NCI-H1105 (cell line): ENCODE measurements around the gene PAF1.

Experiments
- DNase-seq: peaks from one replicate; lab custom pipeline; 2025; lab: John Stamatoyannopoulos, UW

The PAF1 gene

DNA sequence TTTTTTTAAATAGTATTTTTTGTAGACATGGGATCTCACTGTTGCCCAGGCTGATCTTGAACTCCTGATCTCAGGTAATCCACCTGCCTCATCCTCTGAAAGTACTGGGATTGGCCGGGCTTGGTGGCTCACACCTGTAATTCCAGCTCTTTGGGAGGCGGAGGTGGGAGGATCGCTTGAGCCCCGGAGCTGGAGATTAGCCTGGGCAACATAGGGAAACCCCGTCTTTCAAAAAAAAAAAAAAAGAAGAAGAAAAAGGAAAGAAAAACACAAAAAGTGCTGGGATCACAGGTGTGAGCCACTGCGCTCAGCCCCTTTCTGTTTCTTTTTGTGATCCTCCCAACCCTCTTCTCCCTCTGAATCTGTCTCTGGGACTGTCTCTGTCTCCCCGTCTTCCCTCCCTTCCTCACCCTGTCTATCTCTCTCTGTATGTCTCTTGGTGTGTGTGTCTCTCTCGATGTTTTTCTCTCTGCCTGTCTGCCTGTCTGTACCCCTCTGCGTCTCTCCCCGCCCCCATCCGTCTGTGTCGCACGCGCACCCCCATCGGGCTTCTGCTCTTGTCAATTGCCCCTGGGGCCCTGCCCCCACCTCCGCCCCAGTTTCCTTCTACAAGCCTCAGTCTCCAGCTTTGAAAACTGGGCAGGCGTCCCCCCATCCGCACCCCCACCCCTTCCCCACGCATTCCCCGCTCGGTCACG is 15.2 kb upstream of the PAF1 start:
- DNase-seq, result no peak

DNA sequence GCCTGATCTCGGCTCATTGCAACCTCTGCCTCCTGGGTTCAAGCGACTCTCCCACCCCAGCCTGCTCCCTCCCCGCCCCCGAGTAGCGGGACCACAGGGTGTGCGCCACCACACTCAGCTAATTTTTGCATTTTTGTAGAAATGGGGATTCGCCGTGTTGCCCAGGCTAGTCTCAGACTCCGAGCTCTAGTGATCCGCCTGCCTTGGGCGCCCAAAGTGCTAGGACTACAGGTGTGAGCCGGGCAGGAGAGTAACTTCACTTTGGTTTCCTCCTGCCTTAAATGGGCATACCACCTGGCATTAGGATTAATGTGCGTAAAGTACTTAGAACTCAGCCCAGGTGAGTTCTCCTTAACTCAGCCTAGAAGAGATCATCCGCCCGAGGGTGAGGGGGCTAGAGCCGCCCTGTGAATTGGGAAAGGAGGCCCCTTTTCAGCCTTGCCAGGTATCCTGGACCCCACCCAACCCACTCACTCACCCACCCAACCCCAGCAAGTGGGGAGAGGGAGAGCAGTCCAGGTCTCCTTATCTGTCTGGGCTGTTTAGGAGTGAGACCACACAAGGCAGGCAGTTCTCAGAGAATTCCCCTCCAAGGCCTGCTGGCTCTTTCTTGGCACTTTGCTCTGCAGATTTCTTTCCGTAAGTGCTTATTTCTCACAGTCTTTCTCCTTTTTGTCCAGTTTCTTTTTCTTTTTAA is 14.5 kb upstream of the PAF1 start:
- no peak for DNase-seq

DNA sequence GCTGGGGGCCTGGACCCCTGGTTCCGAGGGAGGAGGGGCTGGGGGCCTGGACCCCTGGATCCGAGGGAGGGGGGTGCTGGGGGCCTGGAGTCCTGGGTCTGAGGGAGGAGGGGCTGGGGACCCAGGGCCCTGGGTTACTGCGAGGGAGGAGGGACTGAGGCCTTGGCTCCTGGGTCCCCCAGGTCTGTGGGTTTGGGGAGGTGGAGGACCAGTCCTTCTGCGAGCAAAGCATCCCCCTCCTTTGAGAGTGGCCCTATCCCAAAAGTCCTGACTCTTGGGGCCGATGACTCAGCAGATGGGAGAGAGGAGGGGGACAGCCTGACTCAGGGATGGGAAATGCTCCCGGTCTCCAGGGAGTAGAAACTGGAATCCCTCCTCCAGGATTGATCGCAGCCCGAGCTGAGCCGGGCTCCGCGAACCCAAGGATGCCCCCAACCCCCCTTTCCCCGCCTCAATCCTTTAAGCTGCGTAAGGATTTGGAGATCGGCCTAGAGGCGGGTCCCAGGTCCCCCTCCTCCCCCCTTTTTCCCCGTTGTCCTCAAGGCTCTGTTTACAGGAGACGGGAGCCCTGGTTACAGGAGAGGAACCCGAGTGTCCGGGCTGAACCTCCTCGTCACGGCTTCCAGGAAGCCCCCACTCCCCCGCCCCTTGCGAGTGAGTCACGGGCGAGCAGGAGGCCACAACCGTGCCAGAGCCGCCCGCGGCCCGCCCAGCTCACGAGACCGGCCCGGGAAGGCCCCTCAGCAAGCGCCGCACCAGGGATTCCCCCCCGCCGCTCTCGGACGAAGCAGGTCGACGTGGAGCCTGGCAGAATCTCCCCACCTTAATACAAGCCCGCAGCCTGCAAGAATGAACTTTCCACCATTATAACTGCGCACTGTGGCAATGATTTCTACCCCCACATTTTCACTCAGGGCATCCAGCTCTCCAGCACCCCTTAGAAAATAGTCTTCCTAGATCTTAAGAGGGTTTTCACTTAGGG is 12.7 kb upstream of the PAF1 start:
- DNase-seq, result no peak

DNA sequence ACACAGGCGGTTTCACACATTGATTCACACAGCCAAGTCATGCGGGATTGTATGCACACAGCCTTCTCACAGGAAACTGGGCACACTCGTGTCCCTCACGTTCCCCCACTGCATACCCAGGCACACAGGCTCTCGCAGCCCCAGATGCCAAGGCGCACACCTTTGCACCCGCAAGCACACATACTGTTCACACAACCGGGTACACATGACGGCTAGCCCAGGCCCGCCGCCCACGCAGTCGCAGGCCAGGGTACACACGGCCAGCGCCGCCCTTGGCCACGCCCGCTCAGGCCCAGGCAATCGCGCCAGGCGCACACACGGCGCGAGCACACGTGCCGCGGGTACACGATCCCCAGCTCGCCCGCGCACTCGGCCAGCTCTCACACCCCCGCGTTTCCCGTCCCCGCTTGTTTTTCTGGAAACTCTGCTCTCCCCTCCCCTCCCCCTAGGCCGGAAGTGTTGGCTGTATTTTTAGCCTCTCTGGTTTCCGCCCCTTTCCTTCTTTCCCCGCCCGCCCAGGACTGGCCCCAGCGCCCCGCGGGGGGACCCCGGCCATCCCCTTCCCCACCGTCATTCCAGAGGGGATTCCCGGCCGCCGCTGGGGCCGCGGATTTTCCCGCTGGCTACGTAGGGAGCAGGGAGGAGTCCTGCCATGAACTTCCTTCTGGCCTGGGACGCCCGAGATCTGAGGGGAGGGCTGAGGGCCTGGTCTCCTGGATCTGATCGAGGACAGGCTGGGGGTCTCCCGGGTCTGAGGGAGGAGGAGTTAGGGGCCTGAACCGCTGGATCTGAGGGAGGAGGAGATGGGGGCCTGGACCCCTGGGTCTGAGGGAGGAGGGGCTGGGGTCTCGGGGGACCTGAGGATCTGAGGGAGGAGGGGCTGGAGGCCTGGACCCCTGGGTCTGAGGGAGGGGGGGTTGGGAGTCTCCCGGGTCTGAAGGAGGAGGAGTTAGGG is 11.7 kb upstream of the PAF1 start:
- peak; percentile 25 for DNase-seq

DNA sequence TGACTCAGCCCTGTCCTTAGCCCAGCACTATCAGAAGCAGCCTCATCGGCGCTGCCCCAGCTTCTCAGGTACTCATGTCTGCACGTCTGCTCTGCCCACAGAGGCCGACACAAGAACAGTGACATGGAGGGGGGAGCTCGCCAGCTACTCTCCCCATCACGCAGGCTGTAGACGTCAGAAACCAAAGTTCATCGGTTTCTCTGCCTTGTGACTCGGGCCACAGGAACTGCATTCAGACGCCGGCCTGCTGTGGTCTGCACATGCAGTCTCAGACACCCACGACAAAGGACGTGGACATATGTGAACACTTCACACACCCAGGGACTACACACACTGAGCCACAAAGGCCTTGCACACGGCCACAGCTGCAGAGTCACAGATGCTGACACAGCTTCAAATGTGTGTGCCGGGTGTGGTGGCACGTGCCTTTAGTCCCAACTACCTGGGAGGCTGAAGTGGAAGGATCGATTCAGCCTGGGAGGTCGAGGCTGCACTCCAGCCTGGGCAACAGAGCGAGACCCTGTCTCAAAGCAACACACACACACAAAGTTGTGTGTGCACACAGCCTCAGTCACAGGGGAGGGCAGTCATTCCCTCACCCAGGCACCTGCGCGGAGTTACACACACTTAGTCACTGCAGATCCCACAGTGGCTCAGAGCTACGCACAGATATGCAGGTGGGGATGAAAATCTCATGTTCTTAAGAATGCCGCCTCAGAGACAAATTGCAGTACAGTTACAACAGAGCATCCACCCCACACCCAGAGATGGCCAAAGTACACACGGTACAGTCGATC is 10.8 kb upstream of the PAF1 start:
- no peak for DNase-seq

DNA sequence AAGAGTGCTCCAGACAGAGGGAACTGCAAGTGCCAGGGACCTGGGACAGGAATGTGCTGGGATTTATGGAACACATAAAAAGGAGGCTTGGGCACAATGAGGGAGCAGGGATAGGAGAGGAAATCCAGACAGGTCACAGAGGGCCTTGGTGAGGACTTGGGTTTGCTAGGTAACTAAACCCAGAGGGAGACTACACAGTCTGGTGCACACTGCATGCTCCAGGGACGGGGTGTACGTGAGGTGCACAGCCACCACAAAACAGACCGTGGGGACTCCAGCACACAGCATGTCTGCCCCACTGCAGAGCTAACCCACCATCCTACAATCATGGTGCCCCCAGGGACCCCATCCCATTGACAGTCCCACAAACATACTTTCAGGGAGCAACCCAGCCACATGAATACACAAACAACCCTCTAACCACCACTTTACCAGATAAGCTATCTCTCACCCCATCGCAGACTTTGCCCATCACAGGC is 10.2 kb upstream of the PAF1 start:
- no peak for DNase-seq

DNA sequence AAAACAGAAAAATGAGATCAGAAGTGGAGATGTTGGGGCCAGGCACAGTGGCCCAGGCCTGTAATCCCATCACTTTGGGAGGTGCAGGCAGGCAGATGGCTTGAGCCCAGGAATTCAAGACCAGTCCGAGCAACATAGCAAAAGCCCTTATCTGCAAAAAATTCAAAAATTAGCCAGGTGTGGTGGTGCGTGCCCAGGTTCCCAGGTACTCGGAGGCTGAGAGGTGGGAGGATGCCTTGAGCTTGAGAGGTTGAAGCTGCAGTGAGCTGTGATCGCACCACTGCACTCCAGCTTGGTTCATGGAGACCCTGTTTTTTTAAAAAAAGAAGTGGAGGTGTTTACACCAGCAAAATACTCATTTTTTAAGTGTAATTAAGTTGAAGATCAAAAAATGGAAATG is 9.2 kb upstream of the PAF1 start:
- no peak for DNase-seq

DNA sequence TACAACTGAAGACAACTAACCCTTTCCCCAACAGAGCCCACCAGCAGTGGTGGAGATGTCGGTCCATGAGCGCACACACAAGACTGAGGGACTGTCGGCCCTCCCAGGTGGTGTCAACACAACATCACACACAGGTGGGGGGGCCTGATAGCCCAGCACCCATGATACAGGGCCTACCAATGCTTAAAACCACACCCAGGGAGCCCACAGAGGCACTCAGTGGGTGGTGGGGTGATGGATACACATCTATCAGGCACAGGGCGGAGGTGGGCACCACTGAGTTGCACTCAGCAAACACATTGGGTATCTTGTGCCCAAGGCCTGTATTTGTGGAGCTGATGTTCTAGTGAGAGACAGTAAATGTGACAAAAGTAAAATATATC is 8.8 kb upstream of the PAF1 start:
- no peak for DNase-seq

DNA sequence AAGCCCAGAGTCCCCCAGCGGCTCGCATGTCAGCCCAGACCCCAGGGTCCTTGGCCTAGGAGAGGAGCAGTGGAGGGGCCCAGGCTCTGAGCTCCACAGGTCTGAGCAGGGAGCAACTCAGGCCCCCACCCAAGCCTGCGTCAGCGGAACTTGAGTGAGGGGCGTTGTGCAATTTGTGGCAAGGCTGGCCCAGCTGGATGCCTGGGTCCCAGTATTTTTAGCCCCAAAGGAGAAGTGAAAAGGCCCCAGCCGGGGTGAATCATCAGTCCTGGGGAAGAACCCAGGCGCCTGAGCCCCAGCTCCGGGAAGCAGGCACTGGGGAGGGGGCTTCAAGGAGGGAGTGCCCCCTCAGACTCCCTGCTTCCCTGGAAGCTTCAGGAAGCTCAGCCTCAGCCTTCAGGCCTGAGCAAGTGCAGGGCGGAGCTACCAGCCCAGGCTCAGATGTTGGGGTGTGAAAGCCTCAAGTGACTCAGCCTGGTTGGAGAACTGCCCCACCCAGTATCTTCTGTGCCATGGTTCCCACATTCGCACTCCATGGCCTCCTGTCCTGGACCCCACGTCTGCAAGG is 7.5 kb upstream of the PAF1 start:
- DNase-seq, result no peak

DNA sequence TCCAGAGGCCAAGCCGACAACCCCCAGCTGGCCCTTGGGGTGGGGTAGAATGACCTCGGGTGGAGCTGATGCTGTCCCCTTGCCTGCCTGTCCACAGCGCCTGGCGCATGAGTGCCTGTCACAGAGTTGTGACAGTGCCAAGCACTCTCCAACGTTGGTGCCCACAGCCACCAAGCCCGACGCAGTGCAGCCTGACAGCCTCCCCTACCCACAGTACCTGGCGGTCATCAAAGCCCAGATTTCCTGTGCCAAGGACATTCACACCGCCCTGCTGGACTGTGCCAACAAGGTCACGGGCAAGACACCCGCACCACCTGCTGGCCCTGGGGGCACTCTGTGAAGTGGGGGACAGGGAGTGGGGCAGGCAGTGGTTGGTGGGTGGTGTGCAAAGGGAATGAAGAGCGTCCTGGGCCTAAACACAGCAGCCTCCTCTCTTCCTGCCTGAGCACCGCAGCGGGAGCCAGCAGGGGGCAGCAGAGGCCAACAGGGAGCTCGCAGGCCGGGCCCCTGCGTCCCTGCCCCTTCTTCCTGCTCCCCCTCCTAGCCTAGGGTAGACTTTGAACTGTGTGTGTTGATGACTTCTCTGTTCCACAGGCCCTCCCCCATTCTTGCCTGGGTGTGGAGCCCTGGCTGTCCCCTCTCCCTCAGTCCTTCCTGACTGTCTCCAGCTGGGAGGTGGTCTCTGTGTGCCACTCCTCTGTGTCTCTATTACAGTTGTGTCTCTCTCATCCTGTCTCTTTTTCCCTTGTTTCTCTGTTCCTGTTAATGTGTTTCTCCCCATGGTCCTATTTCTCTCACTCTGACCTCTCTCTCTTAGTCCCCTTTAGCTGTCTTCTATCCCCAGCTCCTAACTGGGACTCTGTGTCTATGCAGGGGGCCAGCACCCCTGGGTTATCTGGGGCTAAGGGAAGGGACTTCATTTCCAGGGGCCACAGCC is 6.7 kb upstream of the PAF1 start:
- peak; percentile 67 for DNase-seq

DNA sequence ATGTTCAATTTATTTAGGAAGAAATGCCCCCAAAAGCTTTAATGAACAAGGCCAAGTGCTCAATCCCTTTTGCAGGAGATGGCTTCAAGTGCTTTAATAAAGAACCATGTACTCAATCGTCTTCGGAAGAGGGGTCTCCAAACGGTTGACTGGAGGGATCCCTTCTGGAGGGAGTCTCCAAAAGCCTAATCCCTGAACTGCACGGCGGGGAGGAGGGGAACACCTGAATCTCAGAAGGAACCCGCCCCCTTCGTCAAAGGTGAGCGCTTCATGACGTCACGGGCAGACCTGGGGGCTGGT is 505 bp downstream of the PAF1 start:
- DNase-seq, result no peak

DNA sequence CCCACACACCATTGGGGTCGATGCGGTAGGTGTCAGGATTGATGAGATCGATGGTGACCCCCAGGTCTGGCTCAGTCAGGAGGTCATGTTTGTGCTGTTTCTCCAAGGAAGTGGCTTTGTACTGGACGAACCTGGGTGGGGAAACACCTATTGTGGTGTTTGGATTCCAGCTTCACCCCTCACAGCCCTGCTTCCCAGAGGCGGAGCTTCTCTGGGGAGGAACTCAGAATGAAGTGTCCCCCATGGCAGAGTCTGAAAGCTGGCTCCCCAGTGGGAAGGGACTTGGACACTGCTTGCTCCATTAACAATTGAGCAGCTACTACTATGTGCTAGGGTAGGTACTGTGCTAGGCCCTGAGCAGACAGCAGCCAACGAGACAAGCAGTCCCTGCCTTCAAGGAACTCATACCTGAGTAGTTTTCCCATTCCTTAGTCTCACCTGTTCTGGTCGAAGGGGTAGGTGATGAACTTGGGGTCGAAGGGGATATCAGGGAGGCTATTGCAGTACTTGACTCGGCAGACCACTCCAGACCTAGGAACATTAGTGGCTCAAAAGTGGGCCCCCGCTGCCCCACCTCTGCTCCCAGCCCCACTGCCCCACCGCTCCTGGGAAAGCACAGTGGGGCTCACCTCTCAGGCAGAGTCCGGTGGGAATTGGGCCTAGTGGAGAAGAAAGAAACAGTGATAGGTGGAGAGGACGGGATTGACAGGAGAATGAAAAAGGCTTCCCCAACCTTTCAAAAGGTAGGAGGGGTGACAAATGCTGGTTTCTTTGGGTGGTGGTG is 1.1 kb downstream of the PAF1 start:
- no peak for DNase-seq

DNA sequence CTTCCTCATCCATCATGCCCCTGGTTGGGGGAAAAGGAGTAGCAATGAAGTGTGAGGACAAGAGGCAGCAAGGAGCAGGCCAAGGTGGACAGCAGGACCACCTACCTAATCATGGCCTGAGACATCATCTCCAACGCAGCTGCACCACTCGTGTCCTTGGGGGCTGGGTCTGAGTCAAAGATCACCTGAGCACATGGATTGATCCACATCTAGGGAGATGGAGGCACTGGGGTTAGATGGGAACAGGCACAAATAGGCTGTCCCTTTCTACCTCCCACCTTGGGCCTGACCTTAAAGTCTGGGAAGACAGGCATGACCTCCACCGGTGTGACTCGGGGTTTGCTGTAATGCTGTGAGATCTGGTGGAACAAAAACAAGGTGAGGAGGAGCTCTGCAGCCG is 2.2 kb downstream of the PAF1 start:
- DNase-seq, result no peak

DNA sequence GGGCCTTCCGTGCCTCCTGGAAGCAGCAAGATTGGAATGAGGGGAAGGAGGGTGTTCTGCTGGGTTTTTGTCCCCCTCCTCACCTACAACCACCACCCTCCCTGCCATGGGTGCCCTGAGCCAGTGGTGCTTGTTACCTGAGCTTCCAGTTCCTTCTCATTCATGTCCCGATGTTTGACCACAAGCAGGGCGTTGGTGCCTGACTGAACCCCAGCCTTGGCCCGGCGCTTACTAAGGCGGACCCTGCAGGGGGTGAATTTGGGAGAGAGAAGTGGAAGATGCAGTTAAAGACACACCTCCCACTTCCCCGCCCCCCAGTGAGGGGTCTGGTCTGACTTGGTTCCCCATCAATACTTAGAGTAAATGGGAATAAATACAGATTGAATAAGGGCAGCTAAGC is 4.3 kb downstream of the PAF1 start:
- no peak for DNase-seq

DNA sequence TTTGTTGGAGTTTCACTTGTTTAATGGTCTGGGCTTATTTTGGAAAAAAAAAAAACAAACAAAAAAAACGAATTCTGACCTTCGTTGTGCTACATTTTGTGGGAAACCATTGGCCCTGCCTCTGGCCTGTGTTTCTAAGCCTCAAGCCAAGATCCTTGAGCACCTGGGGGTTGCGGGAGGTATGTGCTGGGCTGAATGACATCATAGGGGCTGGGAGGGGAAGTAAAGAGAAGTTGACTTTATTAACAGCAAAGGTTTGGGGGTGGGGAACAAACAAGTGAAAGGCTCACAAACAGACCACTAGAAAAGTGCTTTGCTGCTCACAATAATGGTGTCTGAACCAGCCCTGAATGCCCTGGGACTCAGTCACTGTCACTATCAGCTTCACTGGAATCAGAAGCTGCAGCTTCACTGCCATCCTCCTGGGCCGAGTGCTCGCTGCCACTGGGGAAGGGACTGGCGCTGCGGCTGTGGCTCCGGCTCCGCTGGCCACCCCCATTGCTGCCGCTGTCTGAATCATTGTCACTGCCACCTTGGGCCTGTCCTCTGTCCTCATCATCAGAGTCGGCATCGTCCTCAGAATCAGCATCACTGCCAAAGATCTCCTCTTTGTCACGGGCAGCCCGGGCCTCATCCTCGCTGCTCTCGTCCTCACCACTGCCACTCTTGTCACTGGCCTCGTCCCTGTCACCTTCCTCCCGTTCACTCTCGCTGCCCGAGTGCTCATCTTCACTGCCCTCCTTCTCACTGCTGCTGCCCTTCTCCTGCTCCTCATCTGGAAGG is 5.1 kb downstream of the PAF1 start:
- no peak for DNase-seq

DNA sequence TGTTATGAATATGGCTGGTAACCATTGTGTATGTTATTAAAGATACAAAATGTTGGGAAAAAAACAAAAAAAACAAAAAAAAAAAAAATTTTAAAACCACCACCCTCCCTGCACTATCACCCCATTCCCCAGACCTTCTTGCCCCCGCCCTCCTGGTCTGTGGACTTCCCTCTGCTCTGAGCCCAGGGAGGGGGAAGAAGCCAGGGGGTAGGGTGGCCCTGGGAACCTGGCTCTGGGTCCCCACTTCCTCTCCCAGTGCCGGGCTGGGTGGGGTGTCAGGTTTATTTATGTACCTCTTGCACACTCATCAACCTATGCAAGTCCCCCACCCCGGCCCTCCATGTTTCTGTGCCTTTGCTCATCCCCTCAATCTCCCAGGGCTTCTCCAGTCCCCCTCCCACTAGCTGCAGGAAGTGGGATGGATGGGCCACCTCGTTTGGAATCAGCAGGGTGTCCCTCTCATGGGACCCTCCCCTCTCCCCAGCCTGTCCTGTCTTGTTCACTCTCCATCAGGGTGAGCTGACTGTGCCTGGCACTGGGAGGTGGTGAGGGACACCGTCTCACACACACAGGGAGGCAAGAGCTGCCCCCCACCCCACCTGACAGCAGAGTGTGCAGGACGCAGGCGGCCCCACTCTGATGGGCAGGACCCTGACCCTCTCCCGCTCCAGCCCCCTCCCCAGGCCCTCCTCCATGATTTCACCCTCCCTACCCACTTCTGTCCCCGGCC is 5.9 kb downstream of the PAF1 start:
- DNase-seq, result no peak
